Spinal cord (tissue), 10 donors: ENCODE measurements around the gene C1orf105. TPM values are rescaled to one million over a fixed set of nuclear protein-coding genes. Genes with fewer than 3 reads are reported as not detected.

Experiments
- DNase-seq, 6 donors: peaks; one replicate each; pipeline versions ENCODE4 v3.0.0 to v3.0.0-alpha.2; 2013 to 2015; ENCODE audit warnings: low spot score in 6 of 6, low read depth in 4 of 6
- H3K27ac ChIP-seq: one replicate; pipeline ENCODE4 v1.5.1; 2013; ENCODE audit warnings: low read depth, low read length, control low read depth
- H3K27me3 ChIP-seq: one replicate; pipeline ENCODE4 v1.6.1; 2013; ENCODE audit warnings: low read length; ENCODE audit not compliant: control insufficient read depth, insufficient read depth
- H3K36me3 ChIP-seq: one replicate; pipeline ENCODE4 v1.6.1; 2013; ENCODE audit warnings: low read length; ENCODE audit not compliant: control insufficient read depth, insufficient read depth
- H3K4me1 ChIP-seq: one replicate; pipeline ENCODE4 v1.6.1; 2013; ENCODE audit warnings: low read length; ENCODE audit not compliant: control insufficient read depth, insufficient read depth
- H3K4me3 ChIP-seq: one replicate; pipeline ENCODE4 v1.5.1; 2013; ENCODE audit warnings: low read depth, low read length, control low read depth
- H3K9me3 ChIP-seq: one replicate; pipeline ENCODE4 v1.6.1; 2013; ENCODE audit warnings: low read length; ENCODE audit not compliant: control insufficient read depth, insufficient read depth
- WGBS: methylation state at CpG from one replicate; pipeline ENCODE4 v1.1.5; 2013; ENCODE audit warnings: missing lambda C conversion rate; ENCODE audit not compliant: insufficient coverage; 5-methylcytosine and 5-hydroxymethylcytosine counted together
- polyA plus RNA-seq, 2 donors: library from polyadenylated mRNA; unstranded; fragments of 120-200 nt; gene quantifications; one replicate each; pipeline ENCODE4 v1.2.1, GENCODE V29; 2013; ENCODE audit not compliant: insufficient read length in 2 of 2
- total RNA-seq, 2 donors: library from RNA; depleted of rRNA in 1 of 2; stranded (reverse); fragments of 120-200 nt in 1 of 2; fragments of >200 nt in 1 of 2; gene quantifications; one replicate each; pipeline versions ENCODE4 v1.2.3 to v1.2.4, GENCODE V29; 2013 to 2014
- donor health status: healthy.

The C1orf105 gene
- total and polyA plus RNA-seq, 4 donors: not detected

GRCh38 chr1:172416496-172417035 lies 3.9 kb upstream of the C1orf105 start:
- H3K4me3 ChIP-seq: no peak overlapping the region
- no peaks in the 10 kb centered on the region for H3K4me1 ChIP-seq
- no peaks in the 10 kb centered on the region for H3K9me3 ChIP-seq
- no peak overlapping the region for H3K27ac ChIP-seq
- no peak for DNase-seq
- H3K36me3 ChIP-seq: peaks cover 2% of the 10 kb centered on the region
- 35% methylated on average over 2 of the region's 4 CpGs for WGBS
- no peaks in the 10 kb centered on the region for H3K27me3 ChIP-seq

- no CpG with 5 or more reads among the region's 1 CpG for WGBS
- no peak overlapping the region for H3K4me3 ChIP-seq
- no peak for DNase-seq
- H3K27ac ChIP-seq: no peak overlapping the region
- H3K4me1 ChIP-seq: peaks cover 4% of the 10 kb centered on the region
- peaks cover 2% of the 10 kb centered on the region for H3K36me3 ChIP-seq
- H3K9me3 ChIP-seq: no peaks in the 10 kb centered on the region
- H3K27me3 ChIP-seq: no peaks in the 10 kb centered on the region
Measured at GRCh38 chr1:172417557-172417956, 2.9 kb upstream of the C1orf105 start.

DNA sequence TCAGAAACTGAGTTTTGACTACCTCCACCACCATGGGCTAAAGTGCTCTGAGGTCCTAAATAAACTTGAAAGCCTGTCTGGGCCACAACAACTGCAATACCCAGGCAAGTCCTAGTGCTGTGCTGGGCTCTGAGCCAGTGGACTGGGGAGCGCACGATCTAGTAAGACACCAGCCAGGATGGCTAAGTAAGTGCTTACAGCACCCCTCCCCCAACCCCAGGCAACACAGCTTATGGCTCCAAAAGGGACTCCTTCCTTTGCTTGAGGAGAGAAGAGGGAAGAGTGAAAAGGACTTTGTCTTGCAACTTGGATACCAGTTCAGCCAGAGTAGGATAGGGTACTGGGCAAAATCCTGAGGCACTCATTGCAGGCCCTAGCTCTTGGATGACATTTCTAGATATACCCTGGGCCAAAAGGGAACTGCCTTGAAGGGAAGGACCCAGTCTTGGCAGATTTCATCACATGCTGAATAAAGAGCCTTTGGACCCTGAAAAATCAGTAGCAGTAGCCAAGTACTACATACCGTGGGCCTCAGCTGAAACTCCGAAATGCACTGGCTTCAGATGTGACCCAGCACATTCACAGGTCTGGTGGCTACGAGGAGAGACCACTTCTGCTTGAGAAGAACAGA lies 1.6 kb downstream of the C1orf105 start:
- Histone ChIP-seq H3K36me3 (no peaks in the 10 kb centered on the region), H3K4me1 (peaks cover 4% of the 10 kb centered on the region), H3K27me3 (no peaks in the 10 kb centered on the region), H3K4me3 (no peak overlapping the region), H3K9me3 (no peaks in the 10 kb centered on the region), H3K27ac (no peak overlapping the region)
- WGBS: 72% methylated on average over 5 of the region's 5 CpGs
- DNase-seq: peak in 1 of 6 donors; percentile 33

DNA sequence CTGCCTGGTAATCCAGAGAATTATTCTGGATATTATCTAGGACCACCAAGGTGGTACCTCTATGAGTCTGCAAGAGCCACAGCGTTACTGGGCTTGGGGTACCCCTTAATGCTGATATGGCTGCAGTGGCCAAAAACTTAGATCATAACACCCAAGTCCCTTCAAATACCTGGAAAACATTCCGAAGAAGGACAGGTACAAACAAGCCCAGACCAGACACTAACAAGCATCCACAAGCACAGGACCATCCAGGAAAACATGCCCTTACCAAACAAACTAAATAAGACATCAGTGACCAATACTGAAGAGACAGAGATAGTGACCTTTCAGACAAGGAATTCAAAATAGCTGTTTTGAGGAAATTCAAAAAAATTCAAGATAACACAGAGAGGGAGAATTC lies 2.9 kb downstream of the C1orf105 start:
- peaks cover 4% of the 10 kb centered on the region for H3K4me1 ChIP-seq
- WGBS: 100% methylated on average over 1 of the region's 2 CpGs
- H3K27me3 ChIP-seq: no peaks in the 10 kb centered on the region
- no peaks in the 10 kb centered on the region for H3K9me3 ChIP-seq
- H3K36me3 ChIP-seq: no peaks in the 10 kb centered on the region
- DNase-seq: no peak
- H3K27ac ChIP-seq: no peak overlapping the region
- no peak overlapping the region for H3K4me3 ChIP-seq

- H3K27ac ChIP-seq: no peak overlapping the region
Measured at GRCh38 chr1:172425339-172425738, 4.9 kb downstream of the C1orf105 start.

DNA sequence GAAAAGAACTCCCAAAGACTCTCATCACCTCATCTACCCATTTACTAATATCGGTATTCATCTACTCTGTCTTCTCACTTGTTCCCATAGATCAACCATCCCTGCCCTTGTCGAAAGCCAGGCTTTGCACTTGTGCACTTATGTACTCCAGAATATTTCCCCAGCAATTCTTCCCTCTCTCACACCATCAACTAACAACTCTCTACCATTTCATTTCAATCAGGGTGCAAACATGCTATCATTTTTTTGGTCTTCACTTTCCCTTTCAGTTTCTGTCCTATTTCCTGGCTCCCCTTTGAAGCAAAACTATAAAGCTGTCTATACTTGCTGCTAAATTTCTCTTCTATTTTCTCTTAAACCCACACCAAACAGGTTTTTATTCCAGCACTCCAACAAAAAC lies 6.7 kb downstream of the C1orf105 start:
- H3K27ac ChIP-seq: no peak overlapping the region
- DNase-seq: no peak
- no peaks in the 10 kb centered on the region for H3K27me3 ChIP-seq
- H3K4me1 ChIP-seq: no peaks in the 10 kb centered on the region
- no peaks in the 10 kb centered on the region for H3K36me3 ChIP-seq
- WGBS: 94% methylated on average over 2 of the region's 2 CpGs
- H3K9me3 ChIP-seq: no peaks in the 10 kb centered on the region
- H3K4me3 ChIP-seq: no peak overlapping the region

More at GRCh38 chr1:172425339-172425738, 4.9 kb downstream of the C1orf105 start:
- 86% methylated on average over 3 of the region's 3 CpGs for WGBS
- Histone ChIP-seq H3K36me3 (no peaks in the 10 kb centered on the region), H3K9me3 (no peaks in the 10 kb centered on the region), H3K4me3 (no peak overlapping the region), H3K27me3 (no peaks in the 10 kb centered on the region), H3K4me1 (peaks cover 4% of the 10 kb centered on the region)
- DNase-seq: no peak

GRCh38 chr1:172429331-172430127 lies 9.0 kb downstream of the C1orf105 start:
- Histone ChIP-seq H3K27me3 (no peaks in the 10 kb centered on the region), H3K4me3 (no peak overlapping the region), H3K4me1 (no peaks in the 10 kb centered on the region), H3K36me3 (no peaks in the 10 kb centered on the region), H3K9me3 (no peaks in the 10 kb centered on the region), H3K27ac (no peak overlapping the region)
- 88% methylated on average over 1 of the region's 1 CpG for WGBS
- DNase-seq: peak in 4 of 6 donors; percentile 24 to 85 (median 62)

DNA sequence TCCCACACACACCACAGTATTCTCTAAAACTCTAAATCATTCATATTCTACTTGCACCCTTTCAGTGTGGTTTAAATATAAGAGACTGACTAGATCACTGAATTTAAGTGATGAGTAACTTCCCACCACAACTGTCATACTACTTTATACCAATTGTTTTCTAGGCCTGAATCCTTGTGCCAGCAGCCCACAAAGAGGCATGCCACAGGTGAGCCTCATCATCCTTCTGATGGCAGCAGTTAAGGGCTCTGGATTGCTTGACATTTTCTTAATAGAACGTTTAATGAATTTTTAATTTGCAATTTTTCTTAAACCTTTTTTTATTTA lies 9.6 kb downstream of the C1orf105 start:
- Histone ChIP-seq H3K9me3 (no peaks in the 10 kb centered on the region), H3K27me3 (no peaks in the 10 kb centered on the region), H3K4me3 (no peak overlapping the region), H3K4me1 (no peaks in the 10 kb centered on the region), H3K36me3 (no peaks in the 10 kb centered on the region), H3K27ac (no peak overlapping the region)
- no CpG with 5 or more reads among the region's 1 CpG for whole genome bisulfite sequencing
- DNase-seq: no peak

GRCh38 chr1:172431204-172431603 lies 10.7 kb downstream of the C1orf105 start:
- Histone ChIP-seq H3K27me3 (no peaks in the 10 kb centered on the region), H3K27ac (no peak overlapping the region), H3K36me3 (no peaks in the 10 kb centered on the region), H3K4me1 (no peaks in the 10 kb centered on the region), H3K9me3 (no peaks in the 10 kb centered on the region), H3K4me3 (no peak overlapping the region)
- no peak for DNase-seq
- WGBS: no CpG with 5 or more reads among the region's 2 CpGs
